GM12878 (cell line): ENCODE measurements around the gene GOLGA8T. TPM values are rescaled to one million over a fixed set of nuclear protein-coding genes. Genes with fewer than 3 reads are reported as not detected.
"Not testable (repeated sequence)": the region's sequence is repeated elsewhere in the genome, so short reads cannot be mapped to it uniquely, and the experiment has no call there.

Experiments
- ATAC-seq: fragments of 200-7000 bp; cut with Tn5 transposase; 3 replicates; pipeline ENCODE4 v1.9.1; 2020; ENCODE audit warnings: mild to moderate bottlenecking, moderate library complexity
- BruUV-seq: library from RNA; stranded (reverse); fragments of 400-500 nt; replicated peaks from 2 replicates; lab custom pipeline; 2021; lab: Mats Ljungman, UMichigan
- CTCF ChIA-PET: fragments of 300-600 bp; sonication (Branson Sonifier 250); formaldehyde crosslinking; extraction: SDS; loops from one replicate; lab custom pipeline; 2021; ENCODE audit warnings: inconsistent platforms; lab: Yijun Ruan, JAX
- POLR2A ChIA-PET: fragments of 350-600 bp; formaldehyde crosslinking; extraction: SDS; loops from one replicate; lab custom pipeline; 2021; ENCODE audit warnings: inconsistent platforms; lab: Charles Lee
- RAD21 ChIA-PET: fragments of 300-600 bp; sonication (Branson Sonifier 250); formaldehyde crosslinking; loops from one replicate; lab custom pipeline; 2023; ENCODE audit warnings: antibody characterized with exemption; ENCODE audit not compliant: unreplicated experiment; lab: Charles Lee
- SMC1A ChIA-PET: fragments of 300-600 bp; sonication (Branson Sonifier 250); formaldehyde crosslinking; loops from one replicate; lab custom pipeline; 2023; ENCODE audit not compliant: unreplicated experiment, uncharacterized antibody; lab: Charles Lee
- DNase-seq: peaks from one replicate; pipeline ENCODE4 v3.0.0-alpha.2; 2011; ENCODE audit warnings: low read depth, low spot score
- FAIRE-seq: peaks from 3 replicates; lab custom pipeline; 2011; peaks lifted over from hg19 to GRCh38; lab: Jason Lieb, UNC
- H2AFZ ChIP-seq: 2 replicates; pipeline ENCODE4 v1.6.0; 2011; ENCODE audit warnings: low read depth, low read length, control low read depth; ENCODE audit not compliant: control insufficient read depth
- H3K27ac ChIP-seq: 2 replicates; pipeline ENCODE4 v1.5.1; 2011; ENCODE audit warnings: control low read depth; ENCODE audit not compliant: control insufficient read depth, insufficient read depth
- H3K27me3 ChIP-seq, 2 experiments: replicated peaks in 1 of 2; 2 replicates each; pipeline versions ENCODE4 v1.6.0 to v1.6.1; 2011; ENCODE audit warnings: low read length in 1 of 2; ENCODE audit not compliant: control insufficient read depth in 2 of 2, insufficient read depth in 2 of 2
- H3K36me3 ChIP-seq, 2 experiments: 2 replicates each; pipeline ENCODE4 v1.5.1; 2011; ENCODE audit warnings: low read length in 1 of 2; ENCODE audit not compliant: control insufficient read depth in 2 of 2, insufficient read depth in 2 of 2
- H3K4me1 ChIP-seq: 2 replicates; pipeline ENCODE4 v1.6.1; 2011; ENCODE audit warnings: mild to moderate bottlenecking, low read length, moderate library complexity, mixed read lengths; ENCODE audit not compliant: control insufficient read depth, insufficient read depth
- H3K4me2 ChIP-seq: 2 replicates; pipeline ENCODE4 v1.6.0; 2011; ENCODE audit warnings: control low read depth; ENCODE audit not compliant: control insufficient read depth, insufficient read depth
- H3K4me3 ChIP-seq: fragments of 200-600 bp; sonication (generic); 2 replicates; pipeline ENCODE4 v1.5.1; 2016
- H3K79me2 ChIP-seq: 2 replicates; pipeline ENCODE4 v1.6.0; 2011; ENCODE audit warnings: low read length; ENCODE audit not compliant: control insufficient read depth, insufficient read depth
- H3K9ac ChIP-seq: 2 replicates; pipeline ENCODE4 v1.8.0; 2011; ENCODE audit warnings: low read length, control low read depth, mixed read lengths; ENCODE audit not compliant: control insufficient read depth, insufficient read depth
- H3K9me3 ChIP-seq: replicated peaks from 3 replicates; pipeline ENCODE4 v1.5.1; 2011; ENCODE audit warnings: mild to moderate bottlenecking, low read length; ENCODE audit not compliant: control insufficient read depth, insufficient read depth
- H4K20me1 ChIP-seq: 2 replicates; pipeline ENCODE4 v1.6.0; 2011; ENCODE audit not compliant: control insufficient read depth, insufficient read depth
- WGBS: methylation state at CpG from one replicate; pipeline ENCODE4 v1.1.6; 2016; ENCODE audit warnings: low lambda C conversion rate; ENCODE audit not compliant: insufficient replicate concordance, insufficient coverage; ENCODE audit errors: missing lambda C conversion rate; 5-methylcytosine and 5-hydroxymethylcytosine counted together
- in situ Hi-C: fragments of 300-500 bp; cut with MboI; formaldehyde crosslinking; loops from 9 replicates; pipeline ENCODE4 v1.14.3; 2018; ENCODE audit warnings: mixed read lengths
- intact Hi-C: fragments of 100-400 bp; cut with micrococcal nuclease; formaldehyde crosslinking; loops from one replicate; pipeline ENCODE4 v1.14.2; 2022; ENCODE audit not compliant: unreplicated experiment
- polyA plus RNA-seq, 11 experiments: library from polyadenylated mRNA; depleted of rRNA in 4 of 11; unstranded in 6 of 11; stranded (reverse) in 5 of 11; fragments of >200 nt; fragmentation: Nextera tagmentation in 4 of 11; fragmentation: Illumina TruSeq in 1 of 11; extraction: Ambion mirVana in 4 of 11; extraction: Trizol in 1 of 11; gene quantifications; 1 replicate in 1 of 11; 2 replicates in 10 of 11; pipeline versions ENCODE4 v1.2.1 to v1.2.3, GENCODE V29; 2011 to 2016; ENCODE audit warnings: inconsistent platforms in 2 of 11, missing spikeins in 2 of 11, low read depth in 1 of 11
- total RNA-seq, 4 experiments: library from RNA; depleted of rRNA in 3 of 4; stranded (reverse); fragments of >200 nt in 3 of 4; fragmentation: Illumina TruSeq in 1 of 4; extraction: Trizol in 1 of 4; gene quantifications; 2 replicates each; pipeline versions ENCODE4 v1.2.1 to v1.2.3, GENCODE V29; 2013 to 2021

GOLGA8T gene
- total and polyA plus RNA-seq, 10 of the 15 experiments (the other 5 are each of a cell fraction or from before 2014, with no cell fraction given), result not detected

GRCh38 chr15:30103941-30104507 lies 30.8 kb upstream of the GOLGA8T start:
- H3K4me2 ChIP-seq, DNase-seq, FAIRE-seq, POLR2A ChIA-PET, H3K36me3 ChIP-seq, H3K4me1 ChIP-seq, CTCF ChIA-PET, H3K79me2 ChIP-seq, H3K9ac ChIP-seq, H2AFZ ChIP-seq, H4K20me1 ChIP-seq, RAD21 ChIA-PET, intact Hi-C loops, BruUV-seq, H3K9me3 ChIP-seq, H3K27me3 ChIP-seq, in situ Hi-C loops, SMC1A ChIA-PET, H3K27ac ChIP-seq, H3K4me3 ChIP-seq: not testable (repeated sequence)
- peak; percentile 83 for ATAC-seq
- 49% methylated on average over 12 of the region's 42 CpGs for WGBS

- H3K4me2 ChIP-seq, H3K9me3 ChIP-seq, RAD21 ChIA-PET, H3K27me3 ChIP-seq, intact Hi-C loops, BruUV-seq, H4K20me1 ChIP-seq, H3K4me1 ChIP-seq, FAIRE-seq, H2AFZ ChIP-seq, SMC1A ChIA-PET, H3K36me3 ChIP-seq, POLR2A ChIA-PET, CTCF ChIA-PET, H3K27ac ChIP-seq, H3K4me3 ChIP-seq, ATAC-seq, DNase-seq, H3K9ac ChIP-seq, H3K79me2 ChIP-seq, in situ Hi-C loops: not testable (repeated sequence)
- WGBS, result no CpG with 5 or more reads among the region's 4 CpGs
Observed at GRCh38 chr15:30110591-30110990, 24.3 kb upstream of the GOLGA8T start.

GRCh38 chr15:30130066-30130465 lies 4.8 kb upstream of the GOLGA8T start:
- H3K4me2 ChIP-seq, SMC1A ChIA-PET, DNase-seq, H4K20me1 ChIP-seq, H3K9ac ChIP-seq, POLR2A ChIA-PET, H2AFZ ChIP-seq, BruUV-seq, H3K79me2 ChIP-seq, in situ Hi-C loops, H3K9me3 ChIP-seq, H3K4me3 ChIP-seq, ATAC-seq, CTCF ChIA-PET, H3K27me3 ChIP-seq, H3K27ac ChIP-seq, FAIRE-seq, intact Hi-C loops, H3K4me1 ChIP-seq, H3K36me3 ChIP-seq, RAD21 ChIA-PET: not testable (repeated sequence)
- WGBS, result 0% methylated on average over 1 of the region's 2 CpGs

GRCh38 chr15:30143246-30143645 lies 8.4 kb downstream of the GOLGA8T start:
- BruUV-seq, RAD21 ChIA-PET, H3K9me3 ChIP-seq, H3K4me2 ChIP-seq, H3K36me3 ChIP-seq, FAIRE-seq, in situ Hi-C loops, H4K20me1 ChIP-seq, SMC1A ChIA-PET, H3K4me3 ChIP-seq, H3K9ac ChIP-seq, POLR2A ChIA-PET, H2AFZ ChIP-seq, H3K27ac ChIP-seq, intact Hi-C loops, DNase-seq, H3K4me1 ChIP-seq, CTCF ChIA-PET, H3K79me2 ChIP-seq, ATAC-seq, H3K27me3 ChIP-seq: not testable (repeated sequence)
- WGBS, result 52% methylated on average over 3 of the region's 5 CpGs
